HL-60 (cell line): ENCODE results near the gene TOX2.

ENCODE experiments used
- TF ChIP-seq, protein P1 (sequence below): IDR thresholded peaks from one replicate; pipeline ENCODE4 v1.5.1; 2011; ENCODE audit warnings: low read length, control low read depth, inconsistent platforms; ENCODE audit not compliant: insufficient read depth
- TF ChIP-seq, protein P2 (sequence below): IDR thresholded peaks from 2 replicates; pipeline ENCODE4 v1.6.1; 2012; ENCODE audit warnings: low read depth; ENCODE audit not compliant: insufficient replicate concordance

DNA sequence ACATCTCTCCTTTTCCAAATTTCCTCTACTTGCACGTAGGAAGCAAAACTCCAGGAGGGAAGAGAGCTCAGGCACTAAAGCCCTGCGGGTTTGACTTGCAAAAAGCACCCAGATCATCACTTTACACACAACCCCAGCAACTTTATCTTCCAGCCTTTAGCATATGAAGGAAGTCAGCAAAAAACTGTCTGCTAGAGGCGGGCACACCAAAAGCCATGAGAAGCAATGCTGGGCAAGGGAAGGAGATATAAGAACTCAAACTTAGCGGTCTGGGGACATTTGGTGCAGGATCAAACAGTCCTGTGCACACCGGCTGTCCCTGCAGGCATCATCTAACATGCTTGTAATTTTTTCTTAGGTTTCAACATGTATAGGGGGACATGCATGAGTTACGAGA, 159.0 kb downstream of the TOX2 start:
- TF ChIP-seq, protein P1, sequence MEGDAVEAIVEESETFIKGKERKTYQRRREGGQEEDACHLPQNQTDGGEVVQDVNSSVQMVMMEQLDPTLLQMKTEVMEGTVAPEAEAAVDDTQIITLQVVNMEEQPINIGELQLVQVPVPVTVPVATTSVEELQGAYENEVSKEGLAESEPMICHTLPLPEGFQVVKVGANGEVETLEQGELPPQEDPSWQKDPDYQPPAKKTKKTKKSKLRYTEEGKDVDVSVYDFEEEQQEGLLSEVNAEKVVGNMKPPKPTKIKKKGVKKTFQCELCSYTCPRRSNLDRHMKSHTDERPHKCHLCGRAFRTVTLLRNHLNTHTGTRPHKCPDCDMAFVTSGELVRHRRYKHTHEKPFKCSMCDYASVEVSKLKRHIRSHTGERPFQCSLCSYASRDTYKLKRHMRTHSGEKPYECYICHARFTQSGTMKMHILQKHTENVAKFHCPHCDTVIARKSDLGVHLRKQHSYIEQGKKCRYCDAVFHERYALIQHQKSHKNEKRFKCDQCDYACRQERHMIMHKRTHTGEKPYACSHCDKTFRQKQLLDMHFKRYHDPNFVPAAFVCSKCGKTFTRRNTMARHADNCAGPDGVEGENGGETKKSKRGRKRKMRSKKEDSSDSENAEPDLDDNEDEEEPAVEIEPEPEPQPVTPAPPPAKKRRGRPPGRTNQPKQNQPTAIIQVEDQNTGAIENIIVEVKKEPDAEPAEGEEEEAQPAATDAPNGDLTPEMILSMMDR, result no peak
- TF ChIP-seq, protein P2, sequence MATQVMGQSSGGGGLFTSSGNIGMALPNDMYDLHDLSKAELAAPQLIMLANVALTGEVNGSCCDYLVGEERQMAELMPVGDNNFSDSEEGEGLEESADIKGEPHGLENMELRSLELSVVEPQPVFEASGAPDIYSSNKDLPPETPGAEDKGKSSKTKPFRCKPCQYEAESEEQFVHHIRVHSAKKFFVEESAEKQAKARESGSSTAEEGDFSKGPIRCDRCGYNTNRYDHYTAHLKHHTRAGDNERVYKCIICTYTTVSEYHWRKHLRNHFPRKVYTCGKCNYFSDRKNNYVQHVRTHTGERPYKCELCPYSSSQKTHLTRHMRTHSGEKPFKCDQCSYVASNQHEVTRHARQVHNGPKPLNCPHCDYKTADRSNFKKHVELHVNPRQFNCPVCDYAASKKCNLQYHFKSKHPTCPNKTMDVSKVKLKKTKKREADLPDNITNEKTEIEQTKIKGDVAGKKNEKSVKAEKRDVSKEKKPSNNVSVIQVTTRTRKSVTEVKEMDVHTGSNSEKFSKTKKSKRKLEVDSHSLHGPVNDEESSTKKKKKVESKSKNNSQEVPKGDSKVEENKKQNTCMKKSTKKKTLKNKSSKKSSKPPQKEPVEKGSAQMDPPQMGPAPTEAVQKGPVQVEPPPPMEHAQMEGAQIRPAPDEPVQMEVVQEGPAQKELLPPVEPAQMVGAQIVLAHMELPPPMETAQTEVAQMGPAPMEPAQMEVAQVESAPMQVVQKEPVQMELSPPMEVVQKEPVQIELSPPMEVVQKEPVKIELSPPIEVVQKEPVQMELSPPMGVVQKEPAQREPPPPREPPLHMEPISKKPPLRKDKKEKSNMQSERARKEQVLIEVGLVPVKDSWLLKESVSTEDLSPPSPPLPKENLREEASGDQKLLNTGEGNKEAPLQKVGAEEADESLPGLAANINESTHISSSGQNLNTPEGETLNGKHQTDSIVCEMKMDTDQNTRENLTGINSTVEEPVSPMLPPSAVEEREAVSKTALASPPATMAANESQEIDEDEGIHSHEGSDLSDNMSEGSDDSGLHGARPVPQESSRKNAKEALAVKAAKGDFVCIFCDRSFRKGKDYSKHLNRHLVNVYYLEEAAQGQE, result no peak
